ENCODE data around the gene CRTC1. TPM values are rescaled to one million over a fixed set of nuclear protein-coding genes. Genes with fewer than 3 reads are reported as not detected.

Gene CRTC1
- total RNA-seq, 1 experiment from 2014 or later: 18.1 TPM

- Histone ChIP-seq H3K4me1 (ENCODE audit: insufficient read depth, low read length, poor library complexity, severe bottlenecking) (no peaks in the 10 kb centered on the region), H3K27ac (ENCODE audit: low read depth, low read length, poor library complexity, severe bottlenecking) (no peak overlapping the region), H3K4me3 (ENCODE audit: low read depth, low read length, poor library complexity, severe bottlenecking) (no peak overlapping the region), H3K9me3 (ENCODE audit: low read depth, low read length, poor library complexity, severe bottlenecking) (no peaks in the 10 kb centered on the region), H3K27me3 (replicated peaks; ENCODE audit: insufficient read depth, low read depth, low read length, poor library complexity) (no peaks in the 10 kb centered on the region), H3K36me3 (ENCODE audit: insufficient read depth, low read length, poor library complexity, severe bottlenecking) (no peaks in the 10 kb centered on the region)
- ChIA-PET CTCF (no interaction called here), POLR2A (ENCODE audit: low non-redundant PET) (no interaction called here)
- TF ChIP-seq EZH2 (IDR thresholded peaks at IDR 0.05; ENCODE audit: borderline replicate concordance, low read depth, low read length, poor library complexity, severe bottlenecking) (no peak), CTCF (conservative IDR thresholded peaks at IDR 0.05; ENCODE audit: low read depth, low read length) (no peak)
- intact Hi-C loops (cut with micrococcal nuclease; ENCODE audit: unreplicated experiment): no loop called here
- BruUV-seq (replicated peaks): no TSS peak
- DNase-seq (ENCODE audit: low spot score): no peak
These were observed 36.1 kb downstream of the CRTC1 start for GRCh38 chr19:18719541-18719940.

- no peaks in the 10 kb centered on the region for H3K9me3 ChIP-seq (ENCODE audit: low read depth, low read length, poor library complexity, severe bottlenecking)
- no peak overlapping the region for H3K27ac ChIP-seq (ENCODE audit: low read depth, low read length, poor library complexity, severe bottlenecking)
- BruUV-seq (replicated peaks): no TSS peak
- H3K4me3 ChIP-seq (ENCODE audit: low read depth, low read length, poor library complexity, severe bottlenecking): no peak overlapping the region
- H3K4me1 ChIP-seq (ENCODE audit: insufficient read depth, low read length, poor library complexity, severe bottlenecking): no peaks in the 10 kb centered on the region
- DNase-seq (ENCODE audit: low spot score): no peak
- ChIA-PET CTCF (no interaction called here), POLR2A (ENCODE audit: low non-redundant PET) (no interaction called here)
- H3K36me3 ChIP-seq (ENCODE audit: insufficient read depth, low read length, poor library complexity, severe bottlenecking): no peaks in the 10 kb centered on the region
- intact Hi-C loops (cut with micrococcal nuclease; ENCODE audit: unreplicated experiment): no loop called here
- no peak for TF ChIP-seq CTCF (conservative IDR thresholded peaks at IDR 0.05; ENCODE audit: low read depth, low read length)
- no peak for TF ChIP-seq EZH2 (IDR thresholded peaks at IDR 0.05; ENCODE audit: borderline replicate concordance, low read depth, low read length, poor library complexity, severe bottlenecking)
- no peaks in the 10 kb centered on the region for H3K27me3 ChIP-seq (replicated peaks; ENCODE audit: insufficient read depth, low read depth, low read length, poor library complexity)
These were observed 40.4 kb downstream of the CRTC1 start for GRCh38 chr19:18723871-18724377.

GRCh38 chr19:18725841-18726770, 42.6 kb downstream of the CRTC1 start:
- TF ChIP-seq EZH2 (IDR thresholded peaks at IDR 0.05; ENCODE audit: borderline replicate concordance, low read depth, low read length, poor library complexity, severe bottlenecking): no peak
- TF ChIP-seq CTCF (conservative IDR thresholded peaks at IDR 0.05; ENCODE audit: low read depth, low read length): no peak
- DNase-seq (ENCODE audit: low spot score): no peak
- H3K4me3 ChIP-seq (ENCODE audit: low read depth, low read length, poor library complexity, severe bottlenecking): no peak overlapping the region
- no peak overlapping the region for H3K27ac ChIP-seq (ENCODE audit: low read depth, low read length, poor library complexity, severe bottlenecking)
- ChIA-PET POLR2A (ENCODE audit: low non-redundant PET) (interaction anchor here (0.5 kb wide), 1 partner anchor 1642 kb away, joined by 4 read pairs; no protein-coding TSS in a partner anchor), CTCF (no interaction called here)
- no peaks in the 10 kb centered on the region for H3K27me3 ChIP-seq (replicated peaks; ENCODE audit: insufficient read depth, low read depth, low read length, poor library complexity)
- no peaks in the 10 kb centered on the region for H3K9me3 ChIP-seq (ENCODE audit: low read depth, low read length, poor library complexity, severe bottlenecking)
- BruUV-seq (replicated peaks): no TSS peak
- H3K4me1 ChIP-seq (ENCODE audit: insufficient read depth, low read length, poor library complexity, severe bottlenecking): peaks cover 6% of the 10 kb centered on the region
- no peaks in the 10 kb centered on the region for H3K36me3 ChIP-seq (ENCODE audit: insufficient read depth, low read length, poor library complexity, severe bottlenecking)
- intact Hi-C loops (cut with micrococcal nuclease; ENCODE audit: unreplicated experiment): no loop called here
